ENCODE measurements around the gene GOT1.

DNA sequence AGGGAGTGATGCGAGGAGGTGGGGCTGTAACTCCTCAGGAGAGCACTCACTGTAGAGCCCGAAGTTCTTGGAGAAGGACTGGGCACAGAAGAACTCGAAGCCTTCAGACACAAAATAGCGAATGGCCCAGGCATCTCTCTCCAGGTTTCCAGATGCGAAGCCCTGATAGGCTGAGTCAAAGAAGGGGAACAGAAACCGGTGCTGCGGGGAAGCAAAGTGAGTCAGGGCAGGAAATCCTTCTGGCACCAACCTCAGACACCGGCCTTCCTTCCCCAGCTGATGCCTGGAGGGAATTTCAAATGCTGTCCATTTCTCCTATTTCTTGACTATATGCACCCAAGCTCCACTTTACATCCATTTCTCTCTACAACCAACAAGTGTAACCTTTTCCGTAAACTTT is 26.8 kb downstream of the GOT1 start:
- TF ChIP-seq EP300 (IDR thresholded peaks at IDR 0.05; ENCODE audit: borderline replicate concordance in 1 of 2, low read depth in 2 of 2, low read length in 2 of 2) (no peak), CTCF (IDR thresholded peaks at IDR 0.05; ENCODE audit: control extremely low read depth in 1 of 3, insufficient read depth in 1 of 3, low read depth in 1 of 3, low read length in 3 of 3) (no peak), CEBPB (IDR thresholded peaks at IDR 0.05; ENCODE audit: low read depth, low read length) (no peak), POLR2A (IDR thresholded peaks at IDR 0.05; ENCODE audit: control extremely low read depth in 1 of 2, low read depth in 2 of 2, low read length in 2 of 2) (no peak), EZH2 (IDR thresholded peaks at IDR 0.05; ENCODE audit: low read depth, low read length, severe bottlenecking) (no peak), POLR2AphosphoS5 (IDR thresholded peaks at IDR 0.05; ENCODE audit: low read depth, low read length) (no peak), CHD2 (IDR thresholded peaks at IDR 0.05; ENCODE audit: low read length) (no peak), HDAC2 (IDR thresholded peaks at IDR 0.05; ENCODE audit: borderline replicate concordance in 1 of 2, low read depth in 2 of 2, low read length in 2 of 2) (no peak), ASH2L (IDR thresholded peaks at IDR 0.05; ENCODE audit: low read length) (no peak), MAFK (IDR thresholded peaks at IDR 0.05; ENCODE audit: low read depth, low read length) (no peak), YY1 (IDR thresholded peaks at IDR 0.05; ENCODE audit: low read depth, low read length) (no peak), JUND (IDR thresholded peaks at IDR 0.05; ENCODE audit: low read length) (no peak), SUZ12 (IDR thresholded peaks at IDR 0.05; ENCODE audit: low read length) (no peak)
- TF ChIP-seq, protein P1, sequence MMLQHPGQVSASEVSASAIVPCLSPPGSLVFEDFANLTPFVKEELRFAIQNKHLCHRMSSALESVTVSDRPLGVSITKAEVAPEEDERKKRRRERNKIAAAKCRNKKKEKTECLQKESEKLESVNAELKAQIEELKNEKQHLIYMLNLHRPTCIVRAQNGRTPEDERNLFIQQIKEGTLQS (IDR thresholded peaks at IDR 0.05; ENCODE audit: insufficient read depth, low read depth, low read length), result no peak

All from H1 (cell line).